GM12878 (cell line): ENCODE data around the gene DDX39A. TPM values are rescaled to one million over a fixed set of nuclear protein-coding genes. Genes with fewer than 3 reads are reported as not detected.

Experiments
- ATAC-seq: fragments of 200-7000 bp; cut with Tn5 transposase; 3 replicates; pipeline ENCODE4 v1.9.1; 2020; ENCODE audit warnings: mild to moderate bottlenecking, moderate library complexity
- BruUV-seq: library from RNA; stranded (reverse); fragments of 400-500 nt; replicated peaks from 2 replicates; lab custom pipeline; 2021; lab: Mats Ljungman, UMichigan
- CTCF ChIA-PET: fragments of 300-600 bp; sonication (Branson Sonifier 250); formaldehyde crosslinking; extraction: SDS; loops from one replicate; lab custom pipeline; 2021; ENCODE audit warnings: inconsistent platforms; lab: Yijun Ruan, JAX
- POLR2A ChIA-PET: fragments of 350-600 bp; formaldehyde crosslinking; extraction: SDS; loops from one replicate; lab custom pipeline; 2021; ENCODE audit warnings: inconsistent platforms; lab: Charles Lee
- RAD21 ChIA-PET: fragments of 300-600 bp; sonication (Branson Sonifier 250); formaldehyde crosslinking; loops from one replicate; lab custom pipeline; 2023; ENCODE audit warnings: antibody characterized with exemption; ENCODE audit not compliant: unreplicated experiment; lab: Charles Lee
- SMC1A ChIA-PET: fragments of 300-600 bp; sonication (Branson Sonifier 250); formaldehyde crosslinking; loops from one replicate; lab custom pipeline; 2023; ENCODE audit not compliant: unreplicated experiment, uncharacterized antibody; lab: Charles Lee
- DNase-seq: peaks from one replicate; pipeline ENCODE4 v3.0.0-alpha.2; 2011; ENCODE audit warnings: low read depth, low spot score
- FAIRE-seq: peaks from 3 replicates; lab custom pipeline; 2011; peaks lifted over from hg19 to GRCh38; lab: Jason Lieb, UNC
- H2AFZ ChIP-seq: 2 replicates; pipeline ENCODE4 v1.6.0; 2011; ENCODE audit warnings: low read depth, low read length, control low read depth; ENCODE audit not compliant: control insufficient read depth
- H3K27ac ChIP-seq: 2 replicates; pipeline ENCODE4 v1.5.1; 2011; ENCODE audit warnings: control low read depth; ENCODE audit not compliant: control insufficient read depth, insufficient read depth
- H3K27me3 ChIP-seq, 2 experiments: replicated peaks in 1 of 2; 2 replicates each; pipeline versions ENCODE4 v1.6.0 to v1.6.1; 2011; ENCODE audit warnings: low read length in 1 of 2; ENCODE audit not compliant: control insufficient read depth in 2 of 2, insufficient read depth in 2 of 2
- H3K36me3 ChIP-seq, 2 experiments: 2 replicates each; pipeline ENCODE4 v1.5.1; 2011; ENCODE audit warnings: low read length in 1 of 2; ENCODE audit not compliant: control insufficient read depth in 2 of 2, insufficient read depth in 2 of 2
- H3K4me1 ChIP-seq: 2 replicates; pipeline ENCODE4 v1.6.1; 2011; ENCODE audit warnings: mild to moderate bottlenecking, low read length, moderate library complexity, mixed read lengths; ENCODE audit not compliant: control insufficient read depth, insufficient read depth
- H3K4me2 ChIP-seq: 2 replicates; pipeline ENCODE4 v1.6.0; 2011; ENCODE audit warnings: control low read depth; ENCODE audit not compliant: control insufficient read depth, insufficient read depth
- H3K4me3 ChIP-seq: fragments of 200-600 bp; sonication (generic); 2 replicates; pipeline ENCODE4 v1.5.1; 2016
- H3K79me2 ChIP-seq: 2 replicates; pipeline ENCODE4 v1.6.0; 2011; ENCODE audit warnings: low read length; ENCODE audit not compliant: control insufficient read depth, insufficient read depth
- H3K9ac ChIP-seq: 2 replicates; pipeline ENCODE4 v1.8.0; 2011; ENCODE audit warnings: low read length, control low read depth, mixed read lengths; ENCODE audit not compliant: control insufficient read depth, insufficient read depth
- H3K9me3 ChIP-seq: replicated peaks from 3 replicates; pipeline ENCODE4 v1.5.1; 2011; ENCODE audit warnings: mild to moderate bottlenecking, low read length; ENCODE audit not compliant: control insufficient read depth, insufficient read depth
- H4K20me1 ChIP-seq: 2 replicates; pipeline ENCODE4 v1.6.0; 2011; ENCODE audit not compliant: control insufficient read depth, insufficient read depth
- BCL11A ChIP-seq: IDR thresholded peaks from 2 replicates; pipeline ENCODE4 v1.6.1; 2011; ENCODE audit warnings: low read depth, low read length
- CHD4 ChIP-seq: fragments of 200-600 bp; sonication (generic); IDR thresholded peaks from 2 replicates; pipeline ENCODE4 v1.6.1; 2016; ENCODE audit warnings: mild to moderate bottlenecking
- HDAC2 ChIP-seq: fragments of 200-600 bp; sonication (generic); IDR thresholded peaks from 2 replicates; pipeline ENCODE4 v1.6.1; 2017
- JUND ChIP-seq: IDR thresholded peaks from 2 replicates; pipeline ENCODE4 v1.6.1; 2012; ENCODE audit warnings: low read depth, mild to moderate bottlenecking, low read length, improper control_type of control experiment, moderate library complexity
- MXI1 ChIP-seq: fragments of 150-350 bp; IDR thresholded peaks from 2 replicates; pipeline ENCODE4 v1.6.1; 2011; ENCODE audit warnings: low read depth, mild to moderate bottlenecking, inconsistent platforms, low read length, improper control_type of control experiment
- POLR2AphosphoS2 ChIP-seq: IDR thresholded peaks from 2 replicates; pipeline ENCODE4 v1.6.1; 2011; ENCODE audit warnings: low read depth, mild to moderate bottlenecking, low read length, improper control_type of control experiment, moderate library complexity
- POLR2AphosphoS5 ChIP-seq: IDR thresholded peaks from 2 replicates; pipeline ENCODE4 v1.6.1; 2011; ENCODE audit warnings: mild to moderate bottlenecking, low read length, inconsistent platforms
- SIX5 ChIP-seq: IDR thresholded peaks from 2 replicates; pipeline ENCODE4 v1.6.1; 2011; ENCODE audit warnings: mild to moderate bottlenecking, low read depth, low read length, moderate library complexity; ENCODE audit not compliant: severe bottlenecking
- SMAD1 ChIP-seq: fragments of 450-650 bp; IDR thresholded peaks from 2 replicates; pipeline ENCODE4 v1.6.1; 2018; ENCODE audit warnings: mild to moderate bottlenecking, low read depth; ENCODE audit not compliant: partially characterized antibody
- SRF ChIP-seq, 2 experiments: IDR thresholded peaks; 2 replicates each; pipeline ENCODE4 v1.6.1; 2011; ENCODE audit warnings: low read depth in 2 of 2, low read length in 2 of 2, mild to moderate bottlenecking in 1 of 2, moderate library complexity in 1 of 2
- STAT3 ChIP-seq: IDR thresholded peaks from 2 replicates; pipeline ENCODE4 v1.6.1; 2011; ENCODE audit warnings: low read depth, low read length, improper control_type of control experiment
- TCF3 ChIP-seq: IDR thresholded peaks from 2 replicates; pipeline ENCODE4 v1.6.1; 2012; ENCODE audit warnings: low read depth, mild to moderate bottlenecking, low read length, borderline replicate concordance; ENCODE audit not compliant: insufficient read depth
- ZBED1 ChIP-seq: IDR thresholded peaks from 2 replicates; pipeline ENCODE4 v1.6.1; 2016; ENCODE audit warnings: borderline replicate concordance
- ZNF207 ChIP-seq: fragments of 450-650 bp; IDR thresholded peaks from 2 replicates; pipeline ENCODE4 v1.6.1; 2014; ENCODE audit warnings: antibody characterized with exemption, mild to moderate bottlenecking, borderline replicate concordance
- ZNF622 ChIP-seq: fragments of 450-650 bp; IDR thresholded peaks from 2 replicates; pipeline ENCODE4 v1.6.1; 2017; ENCODE audit warnings: mild to moderate bottlenecking, inconsistent platforms
- WGBS: methylation state at CpG from one replicate; pipeline ENCODE4 v1.1.6; 2016; ENCODE audit warnings: low lambda C conversion rate; ENCODE audit not compliant: insufficient replicate concordance, insufficient coverage; ENCODE audit errors: missing lambda C conversion rate; 5-methylcytosine and 5-hydroxymethylcytosine counted together
- in situ Hi-C: fragments of 300-500 bp; cut with MboI; formaldehyde crosslinking; loops from 9 replicates; pipeline ENCODE4 v1.14.3; 2018; ENCODE audit warnings: mixed read lengths
- intact Hi-C: fragments of 100-400 bp; cut with micrococcal nuclease; formaldehyde crosslinking; loops from one replicate; pipeline ENCODE4 v1.14.2; 2022; ENCODE audit not compliant: unreplicated experiment
- polyA plus RNA-seq, 11 experiments: library from polyadenylated mRNA; depleted of rRNA in 4 of 11; unstranded in 6 of 11; stranded (reverse) in 5 of 11; fragments of >200 nt; fragmentation: Nextera tagmentation in 4 of 11; fragmentation: Illumina TruSeq in 1 of 11; extraction: Ambion mirVana in 4 of 11; extraction: Trizol in 1 of 11; gene quantifications; 1 replicate in 1 of 11; 2 replicates in 10 of 11; pipeline versions ENCODE4 v1.2.1 to v1.2.3, GENCODE V29; 2011 to 2016; ENCODE audit warnings: inconsistent platforms in 2 of 11, missing spikeins in 2 of 11, low read depth in 1 of 11
- total RNA-seq, 4 experiments: library from RNA; depleted of rRNA in 3 of 4; stranded (reverse); fragments of >200 nt in 3 of 4; fragmentation: Illumina TruSeq in 1 of 4; extraction: Trizol in 1 of 4; gene quantifications; 2 replicates each; pipeline versions ENCODE4 v1.2.1 to v1.2.3, GENCODE V29; 2013 to 2021
- TF ChIP-seq, protein P1 (sequence below): fragments of 450-650 bp; IDR thresholded peaks from 2 replicates; pipeline ENCODE4 v1.6.1; 2017; ENCODE audit warnings: borderline replicate concordance
- TF ChIP-seq, protein P2 (sequence below): fragments of 450-650 bp; IDR thresholded peaks from 2 replicates; pipeline ENCODE4 v1.6.1; 2016; ENCODE audit warnings: mild to moderate bottlenecking, moderate library complexity, borderline replicate concordance

Gene DDX39A
- total and polyA plus RNA-seq, 10 of the 15 experiments (the other 5 are each of a cell fraction or from before 2014, with no cell fraction given): 113 to 378 (median 224) TPM

DNA sequence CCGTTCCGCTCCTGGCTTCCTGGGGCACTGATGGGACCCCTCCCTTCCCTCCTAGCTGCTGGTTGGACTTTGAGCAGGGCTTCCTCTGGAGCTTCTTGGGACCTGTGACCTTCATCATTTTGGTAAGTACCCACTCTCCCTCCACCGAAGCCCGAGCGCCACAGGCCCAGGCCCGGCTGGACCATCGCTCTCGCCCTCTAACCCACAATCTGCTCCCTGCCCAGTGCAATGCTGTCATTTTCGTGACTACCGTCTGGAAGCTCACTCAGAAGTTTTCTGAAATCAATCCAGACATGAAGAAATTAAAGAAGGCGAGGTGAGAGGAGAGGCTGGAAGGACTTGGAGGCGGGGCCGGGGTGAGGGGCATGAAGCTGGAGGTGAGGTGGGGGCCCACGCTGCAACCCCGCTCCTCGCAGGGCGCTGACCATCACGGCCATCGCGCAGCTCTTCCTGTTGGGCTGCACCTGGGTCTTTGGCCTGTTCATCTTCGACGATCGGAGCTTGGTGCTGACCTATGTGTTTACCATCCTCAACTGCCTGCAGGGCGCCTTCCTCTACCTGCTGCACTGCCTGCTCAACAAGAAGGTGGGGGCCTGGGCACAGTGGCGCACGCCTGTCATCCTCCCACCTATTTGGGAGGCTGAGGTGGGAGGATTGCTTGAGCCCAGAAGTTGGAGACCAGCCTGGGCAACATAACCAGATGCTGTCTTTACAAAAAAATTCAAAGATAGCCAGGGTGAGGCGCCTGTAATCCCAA is 12.3 kb downstream of the DDX39A start:
- Histone ChIP-seq H3K4me1 (no peaks in the 10 kb centered on the region), H2AFZ (no peak overlapping the region), H3K9ac (no peak overlapping the region), H3K4me2 (no peak overlapping the region), H4K20me1 (peaks cover 3% of the 10 kb centered on the region; the same call in 1 of the 2 replicates), H3K27ac (no peak overlapping the region), H3K79me2 (peaks cover under 1% of the 10 kb centered on the region), H3K36me3 (peaks cover 36 to 61% of the 10 kb centered on the region in 2 experiments), H3K9me3 (no peaks in the 10 kb centered on the region; the same call in 2 of the 3 replicates), H3K4me3 (no peak overlapping the region), H3K27me3 (no peaks in the 10 kb centered on the region)
- ChIA-PET POLR2A (interaction anchor here (0.6 to 4.0 kb wide), 4 partner anchors 20 to 100 kb away, joined by 3 to 38 read pairs (median 3); no protein-coding TSS in a partner anchor), CTCF (interaction anchor here (0.5 to 7.1 kb wide), 21 partner anchors 8 to 1683 kb away, joined by 3 to 125 read pairs (median 5); partner anchors contain the start of genes ADGRE5, DDX39A and TNPO2), RAD21 (interaction anchor here (0.6 to 4.6 kb wide), 16 partner anchors 8 to 270 kb away, joined by 3 to 94 read pairs (median 7); partner anchors contain the start of gene ASF1B), SMC1A (interaction anchor here (0.6 to 3.3 kb wide), 11 partner anchors 9 to 188 kb away, joined by 3 to 25 read pairs (median 5); no protein-coding TSS in a partner anchor)
- TF ChIP-seq SRF (IDR thresholded peaks at IDR 0.05; ENCODE audit: low read depth in 2 of 2, low read length in 2 of 2) (no peak), CHD4 (no peak), SIX5 (no peak), ZNF207 (no peak), HDAC2 (no peak), ZNF622 (no peak), JUND (no peak), TCF3 (no peak), MXI1 (no peak), ZBED1 (no peak), POLR2AphosphoS5 (no peak), BCL11A (no peak), STAT3 (no peak), POLR2AphosphoS2 (no peak), SMAD1 (no peak)
- TF ChIP-seq, protein P1, sequence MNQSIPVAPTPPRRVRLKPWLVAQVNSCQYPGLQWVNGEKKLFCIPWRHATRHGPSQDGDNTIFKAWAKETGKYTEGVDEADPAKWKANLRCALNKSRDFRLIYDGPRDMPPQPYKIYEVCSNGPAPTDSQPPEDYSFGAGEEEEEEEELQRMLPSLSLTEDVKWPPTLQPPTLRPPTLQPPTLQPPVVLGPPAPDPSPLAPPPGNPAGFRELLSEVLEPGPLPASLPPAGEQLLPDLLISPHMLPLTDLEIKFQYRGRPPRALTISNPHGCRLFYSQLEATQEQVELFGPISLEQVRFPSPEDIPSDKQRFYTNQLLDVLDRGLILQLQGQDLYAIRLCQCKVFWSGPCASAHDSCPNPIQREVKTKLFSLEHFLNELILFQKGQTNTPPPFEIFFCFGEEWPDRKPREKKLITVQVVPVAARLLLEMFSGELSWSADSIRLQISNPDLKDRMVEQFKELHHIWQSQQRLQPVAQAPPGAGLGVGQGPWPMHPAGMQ: no peak
- TF ChIP-seq, protein P2, sequence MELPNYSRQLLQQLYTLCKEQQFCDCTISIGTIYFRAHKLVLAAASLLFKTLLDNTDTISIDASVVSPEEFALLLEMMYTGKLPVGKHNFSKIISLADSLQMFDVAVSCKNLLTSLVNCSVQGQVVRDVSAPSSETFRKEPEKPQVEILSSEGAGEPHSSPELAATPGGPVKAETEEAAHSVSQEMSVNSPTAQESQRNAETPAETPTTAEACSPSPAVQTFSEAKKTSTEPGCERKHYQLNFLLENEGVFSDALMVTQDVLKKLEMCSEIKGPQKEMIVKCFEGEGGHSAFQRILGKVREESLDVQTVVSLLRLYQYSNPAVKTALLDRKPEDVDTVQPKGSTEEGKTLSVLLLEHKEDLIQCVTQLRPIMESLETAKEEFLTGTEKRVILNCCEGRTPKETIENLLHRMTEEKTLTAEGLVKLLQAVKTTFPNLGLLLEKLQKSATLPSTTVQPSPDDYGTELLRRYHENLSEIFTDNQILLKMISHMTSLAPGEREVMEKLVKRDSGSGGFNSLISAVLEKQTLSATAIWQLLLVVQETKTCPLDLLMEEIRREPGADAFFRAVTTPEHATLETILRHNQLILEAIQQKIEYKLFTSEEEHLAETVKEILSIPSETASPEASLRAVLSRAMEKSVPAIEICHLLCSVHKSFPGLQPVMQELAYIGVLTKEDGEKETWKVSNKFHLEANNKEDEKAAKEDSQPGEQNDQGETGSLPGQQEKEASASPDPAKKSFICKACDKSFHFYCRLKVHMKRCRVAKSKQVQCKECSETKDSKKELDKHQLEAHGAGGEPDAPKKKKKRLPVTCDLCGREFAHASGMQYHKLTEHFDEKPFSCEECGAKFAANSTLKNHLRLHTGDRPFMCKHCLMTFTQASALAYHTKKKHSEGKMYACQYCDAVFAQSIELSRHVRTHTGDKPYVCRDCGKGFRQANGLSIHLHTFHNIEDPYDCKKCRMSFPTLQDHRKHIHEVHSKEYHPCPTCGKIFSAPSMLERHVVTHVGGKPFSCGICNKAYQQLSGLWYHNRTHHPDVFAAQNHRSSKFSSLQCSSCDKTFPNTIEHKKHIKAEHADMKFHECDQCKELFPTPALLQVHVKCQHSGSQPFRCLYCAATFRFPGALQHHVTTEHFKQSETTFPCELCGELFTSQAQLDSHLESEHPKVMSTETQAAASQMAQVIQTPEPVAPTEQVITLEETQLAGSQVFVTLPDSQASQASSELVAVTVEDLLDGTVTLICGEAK: no peak
- in situ Hi-C loops (no loop called here), intact Hi-C loops (loop anchor here (2.0 to 5.0 kb wide), 2 partner anchors 46 to 270 kb away; partner anchors contain the start of gene ASF1B)
- BruUV-seq: no TSS peak
- 97% methylated on average over 27 of the region's 27 CpGs for WGBS
- DNase-seq: no peak
- ATAC-seq: no peak
- no peak for FAIRE-seq
